ENCODE data around the gene TGFBR3. TPM values are rescaled to one million over a fixed set of nuclear protein-coding genes. Genes with fewer than 3 reads are reported as not detected.

The TGFBR3 gene
- total RNA-seq, 1 experiment from 2014 or later: 2.4 TPM

GRCh38 chr1:91851130-91852010, 34.6 kb downstream of the TGFBR3 start:
- no CpG with 5 or more reads among the region's 13 CpGs for WGBS (ENCODE audit: extremely low coverage, insufficient read length, low lambda C conversion rate)
- Histone ChIP-seq H3K27ac (ENCODE audit: insufficient read length, low read depth, low read length) (no peak overlapping the region), H3K14ac (ENCODE audit: insufficient read depth, low read length) (no peak overlapping the region), H4K20me1 (ENCODE audit: control insufficient read depth, insufficient read depth, insufficient read length) (no peaks in the 10 kb centered on the region), H3K4ac (ENCODE audit: low read depth, low read length) (no peak overlapping the region), H3K4me1 (ENCODE audit: insufficient read depth, low read length) (no peaks in the 10 kb centered on the region), H2BK120ac (ENCODE audit: low read depth, low read length, poor library complexity, severe bottlenecking) (no peak overlapping the region), H3K23ac (ENCODE audit: insufficient read length, low read depth, low read length) (no peak overlapping the region), H2BK12ac (ENCODE audit: insufficient read length, low read depth, low read length) (no peak overlapping the region), H4K5ac (ENCODE audit: insufficient read length, low read depth, low read length) (no peak overlapping the region), H3K9ac (ENCODE audit: extremely low read depth, insufficient read length, low read length) (no peak overlapping the region), H3K9me3 (ENCODE audit: control insufficient read depth, low read depth, low read length) (no peaks in the 10 kb centered on the region), H3K79me2 (ENCODE audit: insufficient read depth, low read length) (no peaks in the 10 kb centered on the region), H3K56ac (ENCODE audit: insufficient read length, low read depth, low read length) (no peak overlapping the region), H3K79me1 (ENCODE audit: insufficient read depth, low read depth, low read length, poor library complexity, severe bottlenecking) (no peaks in the 10 kb centered on the region), H3K23me2 (ENCODE audit: insufficient read length, low read depth, low read length, poor library complexity, severe bottlenecking) (no peaks in the 10 kb centered on the region), H2BK20ac (ENCODE audit: low read depth, low read length, poor library complexity, severe bottlenecking) (no peak overlapping the region), H3K18ac (ENCODE audit: insufficient read length, low read depth, low read length) (no peak overlapping the region), H3K27me3 (ENCODE audit: insufficient read depth, low read length) (no peaks in the 10 kb centered on the region), H4K91ac (ENCODE audit: insufficient read length, low read depth, low read length) (no peak overlapping the region), H2AK5ac (ENCODE audit: insufficient read length, low read length) (no peak overlapping the region), H3T11ph (ENCODE audit: low read length) (no peak overlapping the region), H2AFZ (ENCODE audit: low read length) (no peak overlapping the region), H2BK15ac (ENCODE audit: low read depth, low read length) (no peak overlapping the region), H3K4me2 (ENCODE audit: insufficient read depth, insufficient read length, low read length) (no peak overlapping the region), H2BK5ac (ENCODE audit: insufficient read length, low read length) (no peak overlapping the region), H4K8ac (replicated peaks; ENCODE audit: insufficient read length, low read depth, low read length) (no peak overlapping the region)
- H3K4me3 Mint-ChIP-seq: no peak overlapping the region
- H3K4me1 Mint-ChIP-seq: peaks cover 6% of the 10 kb centered on the region in 2 experiments
- H3K36me3 Mint-ChIP-seq (ENCODE audit: insufficient read depth in 1 of 3, low read depth in 3 of 3): no peaks in the 10 kb centered on the region; a peak in 1 of 7 replicates
- no peak for DNase-seq
- no peaks in the 10 kb centered on the region for H3K9me3 Mint-ChIP-seq
- H3K27me3 Mint-ChIP-seq (ENCODE audit: low read depth): no peaks in the 10 kb centered on the region
- no peak overlapping the region for H3K27ac Mint-ChIP-seq
- no peak for TF ChIP-seq CTCF (conservative IDR thresholded peaks at IDR 0.05)
